ENCODE data around the gene CRADD. TPM values are rescaled to one million over a fixed set of nuclear protein-coding genes. Genes with fewer than 3 reads are reported as not detected.

The CRADD gene
- total and polyA plus RNA-seq, 2 of the 4 experiments (the other 2 are of a cell fraction): 11.1 to 14.0 TPM

DNA sequence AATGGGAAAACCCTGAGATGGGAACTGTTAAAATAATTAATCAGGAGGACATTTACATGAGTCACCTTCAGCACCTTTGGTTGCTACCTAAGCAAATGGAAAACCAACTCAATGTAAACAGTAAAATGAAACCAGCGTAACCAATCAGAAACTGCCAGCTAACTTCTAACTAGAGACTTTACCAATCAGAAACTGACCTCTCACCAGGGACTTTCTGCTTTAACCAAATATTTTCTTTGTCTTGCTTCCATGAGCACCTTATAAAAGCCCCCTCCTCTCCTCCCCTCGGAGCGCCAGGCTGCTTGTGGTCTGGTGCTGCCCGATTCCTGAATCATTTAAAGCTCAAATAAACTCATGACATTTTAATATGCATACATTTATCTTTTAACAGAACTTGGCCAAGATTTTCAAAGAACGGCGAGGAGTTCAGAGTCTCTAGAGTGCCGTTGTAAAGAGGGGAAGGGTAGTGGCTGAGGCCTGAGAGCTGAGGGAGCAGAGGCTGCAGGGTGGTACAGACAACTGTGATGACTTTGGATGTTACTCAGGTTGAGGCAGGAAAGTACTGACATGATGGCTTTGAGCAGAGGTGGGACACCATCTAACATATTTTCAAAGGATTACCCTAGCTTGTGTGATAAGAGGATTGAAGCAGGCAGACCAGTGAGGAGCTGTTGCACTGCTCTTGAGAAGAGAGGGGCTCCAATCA, 183.6 kb downstream of the CRADD start:
- no peaks in the 10 kb centered on the region for H4K20me1 ChIP-seq (ENCODE audit: insufficient read depth, low read length)
- H3K23ac ChIP-seq (ENCODE audit: low read depth, low read length): no peak overlapping the region
- H3K4me2 ChIP-seq (ENCODE audit: low read depth, low read length): no peak overlapping the region
- no peak overlapping the region for H2AK9ac ChIP-seq (replicated peaks; ENCODE audit: low read depth, low read length, poor library complexity)
- H3K9me3 ChIP-seq (ENCODE audit: control insufficient read depth, insufficient read depth, low read length): peaks cover 9% of the 10 kb centered on the region
- H3K27ac ChIP-seq (ENCODE audit: insufficient read depth, low read length): no peak overlapping the region
- DNase-seq (no peak), ATAC-seq (ENCODE audit: low read depth) (no peak)
- no peak overlapping the region for H3K4me3 ChIP-seq (ENCODE audit: insufficient read depth, low read depth, low read length)
- no peaks in the 10 kb centered on the region for H3K79me1 ChIP-seq (ENCODE audit: low read depth in 1 of 2, low read length in 2 of 2)
- no peak overlapping the region for H4K91ac ChIP-seq (ENCODE audit: insufficient read depth, low read depth, low read length)
- H2BK120ac ChIP-seq (ENCODE audit: low read depth, low read length): no peak overlapping the region
- ChIA-PET CTCF (no interaction called here), POLR2A (ENCODE audit: unreplicated experiment) (no interaction called here)
- no peak overlapping the region for H2BK20ac ChIP-seq (ENCODE audit: low read depth, low read length)
- H3K56ac ChIP-seq (ENCODE audit: extremely low read depth, insufficient read depth, low read length): no peak overlapping the region
- no peak for TF ChIP-seq RAD21 (IDR thresholded peaks at IDR 0.05; ENCODE audit: low read length)
- TF ChIP-seq SMC3 (IDR thresholded peaks at IDR 0.05; ENCODE audit: low read depth, low read length): no peak
- no peak for TF ChIP-seq USF2 (IDR thresholded peaks at IDR 0.05; ENCODE audit: low read depth, low read length)
- H3K9me1 ChIP-seq (ENCODE audit: insufficient read depth, low read length): no peaks in the 10 kb centered on the region; the same call in 1 of the 2 replicates
- intact Hi-C loops (cut with micrococcal nuclease): no loop called here
- no peak overlapping the region for H3K9ac ChIP-seq (ENCODE audit: low read depth, low read length)
- H4K5ac ChIP-seq (ENCODE audit: low read depth, low read length): no peak overlapping the region
- no peaks in the 10 kb centered on the region for H3K36me3 ChIP-seq (ENCODE audit: control insufficient read depth, insufficient read depth, low read length)
- no peak overlapping the region for H4K8ac ChIP-seq (ENCODE audit: low read depth in 2 of 2, low read length in 2 of 2)
- dilution Hi-C loops (cut with HindIII; ENCODE audit: low sequenced_read_pairs, unreplicated experiment): no loop called here
- H3K4ac ChIP-seq (ENCODE audit: low read depth, low read length): no peak overlapping the region
- no peak overlapping the region for H3K18ac ChIP-seq (ENCODE audit: low read depth, low read length)
- H3K27me3 ChIP-seq (ENCODE audit: control insufficient read depth, insufficient read depth, low read length): no peaks in the 10 kb centered on the region
- 80% methylated on average over 1 of the region's 7 CpGs; no CpG with 5 or more reads in 1 of the 2 experiments for WGBS, 2 experiments (ENCODE audit: extremely low coverage in 2 of 2, insufficient read length in 1 of 2)
- BruUV-seq (replicated peaks): no TSS peak
- no peak overlapping the region for H2BK5ac ChIP-seq (ENCODE audit: low read depth, low read length, poor library complexity, severe bottlenecking)
- 0 out of 2 replicates have a peak, but pooled peaks cover 2% of the 10 kb centered on the region for H3K4me1 ChIP-seq (ENCODE audit: control insufficient read depth, insufficient read depth, low read length)
- in situ Hi-C loops (cut with MboI; ENCODE audit: low sequenced_read_pairs): no loop called here
- no peak overlapping the region for H3K14ac ChIP-seq (replicated peaks; ENCODE audit: low read depth, low read length)
- no peak overlapping the region for H2AK5ac ChIP-seq (ENCODE audit: low read depth, low read length)
- H2BK15ac ChIP-seq (ENCODE audit: low read depth, low read length): no peak overlapping the region
- H2AFZ ChIP-seq (replicated peaks; ENCODE audit: low read length, poor library complexity): no peak overlapping the region

All from IMR-90 (cell line).